HK-2 (cell line): ENCODE results near the gene SLC4A4.

Experiments
- DNase-seq: peaks from one replicate; pipeline ENCODE4 v3.0.0-alpha.2; 2018; ENCODE audit not compliant: unreplicated experiment

SLC4A4 gene

GRCh38 chr4:71356924-71357663, 18.3 kb downstream of the SLC4A4 start:
- DNase-seq = no peak

- DNase-seq = no peak
These were observed 22.0 kb downstream of the SLC4A4 start for GRCh38 chr4:71360844-71361243.

- no peak for DNase-seq
These were observed 22.7 kb downstream of the SLC4A4 start for GRCh38 chr4:71361476-71361875.

- DNase-seq = no peak
These were observed 27.9 kb downstream of the SLC4A4 start for GRCh38 chr4:71366766-71367165.

GRCh38 chr4:71367546-71367945, 28.7 kb downstream of the SLC4A4 start:
- DNase-seq = no peak

- DNase-seq = no peak
These were observed 30.1 kb downstream of the SLC4A4 start for GRCh38 chr4:71368906-71369305.

GRCh38 chr4:71369536-71369935, 30.7 kb downstream of the SLC4A4 start:
- DNase-seq = no peak

- no peak for DNase-seq
These were observed 36.7 kb downstream of the SLC4A4 start for GRCh38 chr4:71375494-71375893.

- DNase-seq = no peak
These were observed 38.7 kb downstream of the SLC4A4 start for GRCh38 chr4:71377561-71377960.

- DNase-seq = no peak
These were observed 40.3 kb downstream of the SLC4A4 start for GRCh38 chr4:71379126-71379525.

GRCh38 chr4:71380788-71381187, 42.0 kb downstream of the SLC4A4 start:
- DNase-seq = no peak

GRCh38 chr4:71382125-71382899, 43.5 kb downstream of the SLC4A4 start:
- no peak for DNase-seq

GRCh38 chr4:71382900-71383560, 44.2 kb downstream of the SLC4A4 start:
- no peak for DNase-seq

GRCh38 chr4:71383984-71384383, 45.2 kb downstream of the SLC4A4 start:
- no peak for DNase-seq

GRCh38 chr4:71389149-71389827, 50.5 kb downstream of the SLC4A4 start:
- DNase-seq = no peak

GRCh38 chr4:71392109-71392508, 53.3 kb downstream of the SLC4A4 start:
- DNase-seq = no peak

- DNase-seq = no peak
These were observed 57.6 kb downstream of the SLC4A4 start for GRCh38 chr4:71396382-71396781.

- no peak for DNase-seq
These were observed 62.0 kb downstream of the SLC4A4 start for GRCh38 chr4:71400810-71401209.

- DNase-seq = no peak
These were observed 63.8 kb downstream of the SLC4A4 start for GRCh38 chr4:71402616-71403015.

- no peak for DNase-seq
These were observed 65.2 kb downstream of the SLC4A4 start for GRCh38 chr4:71404049-71404448.

GRCh38 chr4:71405791-71406190, 67.0 kb downstream of the SLC4A4 start:
- DNase-seq = no peak

- no peak for DNase-seq
These were observed 67.7 kb downstream of the SLC4A4 start for GRCh38 chr4:71406459-71406963.
